ENCODE measurements around the gene UQCR11.
"Not testable (repeated sequence)": the region's sequence is repeated elsewhere in the genome, so short reads cannot be mapped to it uniquely, and the experiment has no call there.

The UQCR11 gene

GRCh38 chr19:1605236-1606137 lies at the start of gene UQCR11:
TSS of gene UQCR11 (minus strand) at chr19:1605462. CDS start at chr19:1605409, 53 bp downstream.
- DNase-seq = peak; percentile 97

- no peak for DNase-seq
These were observed 49.0 kb upstream of the UQCR11 start for GRCh38 chr19:1654178-1654792.

DNA sequence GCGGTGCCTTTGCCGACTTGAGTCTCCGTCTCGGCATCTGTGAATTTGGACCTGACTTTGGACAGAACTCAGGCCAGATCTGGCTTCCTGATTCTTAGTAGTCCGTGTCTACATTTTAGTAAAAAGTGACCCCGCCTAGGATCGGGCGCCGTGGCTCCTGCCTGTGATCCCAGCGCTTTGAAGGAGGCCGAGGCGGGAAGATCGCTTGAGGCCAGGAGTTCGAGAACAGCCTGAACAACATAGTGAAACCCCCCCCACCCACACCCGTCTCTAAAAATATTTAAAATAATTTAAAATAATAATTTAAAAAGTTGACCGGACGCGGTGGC lies 48.0 kb upstream of the UQCR11 start:
- DNase-seq = no peak

DNA sequence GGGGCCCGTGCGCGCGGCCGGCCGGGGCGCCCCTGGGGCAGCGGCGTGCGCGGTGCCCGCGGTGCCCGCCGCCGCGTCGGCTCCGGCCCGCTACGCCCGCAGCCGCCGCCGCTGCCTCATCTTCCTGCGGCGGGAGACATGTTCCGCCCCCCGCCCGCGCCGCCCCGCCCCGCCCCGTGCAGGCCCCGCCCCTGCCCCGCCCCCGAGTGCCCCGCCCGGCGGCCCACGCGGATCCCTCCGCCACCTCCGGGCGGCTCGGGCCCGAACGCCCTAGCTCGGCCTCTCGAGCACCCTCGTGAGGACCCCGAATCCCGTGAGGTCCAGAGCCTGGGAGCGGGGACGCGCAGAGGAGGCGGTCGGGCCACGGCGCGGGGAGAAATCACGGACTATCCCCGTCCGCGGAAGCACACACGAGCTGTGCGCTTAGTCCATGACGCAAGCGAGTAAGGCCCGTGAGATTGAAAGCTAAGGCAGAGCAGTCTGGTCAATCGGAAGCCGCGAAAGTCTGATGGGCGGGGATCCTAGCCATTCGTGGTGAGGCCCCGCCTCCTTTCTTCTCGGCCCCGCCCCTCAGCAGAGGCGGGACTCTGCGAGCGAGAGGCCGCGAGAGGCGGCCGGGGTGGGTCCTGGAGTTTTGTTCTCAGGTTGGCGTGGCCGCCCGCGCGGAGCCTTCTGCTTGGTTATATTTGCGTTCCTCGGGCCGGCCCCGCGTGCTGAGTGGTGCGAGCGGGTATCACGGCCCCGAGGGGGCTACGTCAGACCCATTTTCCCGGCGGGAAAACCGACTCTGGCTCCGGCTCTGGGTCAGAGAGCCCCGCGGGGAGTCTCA lies 47.4 kb upstream of the UQCR11 start, which contains the start of gene TCF3:
TSS of gene TCF3 (minus strand) at position 145 of the 829 bp plus-strand sequence. CDS start 2,367 bp downstream, outside the sequence.
- DNase-seq = peak; percentile 99

DNA sequence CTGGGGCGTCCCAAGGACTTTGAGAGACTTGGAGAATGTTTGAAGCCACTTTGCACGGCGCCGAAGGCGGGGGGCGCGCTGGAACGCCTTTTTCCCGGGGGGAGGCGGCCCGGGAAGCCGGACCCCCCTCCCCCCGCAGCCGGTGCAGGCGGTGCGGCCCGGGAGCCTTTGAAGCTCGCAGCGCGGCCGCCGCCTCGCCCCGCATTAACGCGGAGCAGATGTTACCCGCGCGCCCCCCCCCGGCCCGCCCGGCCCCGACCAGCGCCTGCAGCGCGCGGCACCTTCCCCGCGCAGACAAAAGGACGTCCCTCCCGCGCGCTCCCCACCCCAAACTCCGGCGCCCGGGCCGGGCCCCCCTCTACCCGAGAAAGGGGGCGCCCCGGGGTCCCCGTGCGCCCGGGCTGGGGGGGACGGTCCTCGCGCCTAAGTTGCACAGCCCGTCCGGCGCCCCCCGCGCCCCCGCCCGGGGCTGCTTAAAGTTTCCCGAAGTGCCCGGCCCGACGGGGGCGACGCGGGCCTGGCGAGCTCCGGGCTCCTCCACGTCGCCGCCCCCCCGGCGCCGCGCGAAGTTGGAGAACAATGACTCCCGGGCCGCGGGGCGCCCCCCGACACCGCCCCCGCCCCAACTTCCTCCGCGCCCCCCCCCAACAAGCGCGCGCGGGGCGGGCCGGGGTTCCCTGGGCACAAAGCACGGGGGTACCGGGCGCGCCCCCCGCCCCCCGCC lies 46.5 kb upstream of the UQCR11 start:
- peak; percentile 59 for DNase-seq

GRCh38 chr19:1650650-1651567 lies 45.6 kb upstream of the UQCR11 start:
- DNase-seq = peak; percentile 63

GRCh38 chr19:1649706-1650649 lies 44.7 kb upstream of the UQCR11 start:
- no peak for DNase-seq

DNA sequence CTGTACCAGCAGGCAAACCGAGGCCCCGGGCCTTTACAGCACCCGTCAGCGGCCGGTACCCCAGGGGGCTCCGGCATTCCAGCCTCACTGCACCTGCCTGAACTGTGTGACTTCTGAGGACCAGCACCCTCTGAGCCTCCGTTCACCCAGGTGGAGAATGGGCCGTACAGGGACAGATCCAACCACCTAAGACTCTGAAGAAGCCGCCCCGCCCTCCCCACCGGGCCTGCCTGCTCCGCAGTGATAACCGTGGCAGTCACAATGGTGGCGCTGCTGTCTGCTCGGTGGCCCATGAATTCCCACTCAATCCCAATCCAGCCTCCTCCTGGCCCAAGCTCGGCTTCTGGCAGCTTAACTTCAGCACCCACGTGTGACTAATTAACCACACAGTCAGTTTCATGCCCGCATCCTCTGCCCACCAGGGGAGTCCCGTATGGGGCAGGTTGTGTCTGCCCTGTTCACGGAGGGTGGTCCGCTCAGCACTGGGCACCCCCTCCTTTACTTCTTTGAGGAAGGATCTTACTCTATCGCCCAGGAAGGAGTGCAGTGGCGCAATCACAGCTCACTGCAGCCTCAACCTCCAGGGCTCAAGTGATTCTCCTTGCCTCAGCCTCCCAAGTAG lies 43.8 kb upstream of the UQCR11 start:
- no peak for DNase-seq

GRCh38 chr19:1648459-1648849 lies 43.2 kb upstream of the UQCR11 start:
- no peak for DNase-seq

DNA sequence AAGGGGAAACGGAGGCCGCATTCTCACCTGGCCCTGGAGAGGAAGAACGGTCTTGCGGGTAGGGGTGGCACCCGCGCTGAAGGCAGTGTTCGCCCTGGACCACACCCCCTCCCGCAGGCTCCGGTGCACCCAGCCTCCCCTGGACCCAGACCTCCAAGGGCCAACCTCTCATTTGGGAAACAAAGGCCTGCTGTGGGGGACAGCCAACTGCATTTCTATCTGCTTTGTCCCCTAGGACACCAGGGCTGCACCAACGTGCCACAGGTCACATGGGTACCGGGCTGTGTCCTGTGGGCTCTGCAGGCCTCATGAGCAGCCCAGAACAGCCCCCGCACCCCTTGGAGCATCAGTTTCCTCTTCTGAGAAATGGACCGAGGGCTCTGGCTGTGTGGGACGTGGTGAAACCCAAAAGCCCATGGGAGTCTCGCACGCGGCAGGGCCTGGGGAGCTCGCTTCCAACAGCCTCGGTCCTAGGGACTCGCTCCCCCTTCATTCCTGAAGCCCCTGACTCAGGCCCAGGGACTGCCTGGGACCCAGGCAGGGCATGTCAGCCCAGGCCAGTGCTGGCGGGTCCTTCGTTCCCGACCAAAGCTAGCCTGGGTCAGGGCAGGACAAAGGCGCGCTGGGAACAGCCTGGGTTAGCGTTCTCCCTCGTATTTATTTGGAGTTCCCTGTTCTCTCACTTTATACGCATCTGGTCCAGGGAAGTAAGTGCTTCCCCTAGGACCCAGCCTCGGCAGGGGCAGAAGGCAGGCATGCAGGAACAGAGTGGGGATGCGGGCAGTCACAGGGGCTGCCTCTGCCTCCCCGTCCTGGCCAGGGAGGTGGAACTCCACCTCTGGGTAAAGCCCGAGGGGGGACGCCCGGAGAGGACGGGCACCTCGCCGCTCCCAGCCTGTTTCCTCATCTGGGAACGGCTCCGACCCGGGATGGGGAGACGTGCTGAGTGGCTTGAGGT lies 42.5 kb upstream of the UQCR11 start:
- no peak for DNase-seq

DNA sequence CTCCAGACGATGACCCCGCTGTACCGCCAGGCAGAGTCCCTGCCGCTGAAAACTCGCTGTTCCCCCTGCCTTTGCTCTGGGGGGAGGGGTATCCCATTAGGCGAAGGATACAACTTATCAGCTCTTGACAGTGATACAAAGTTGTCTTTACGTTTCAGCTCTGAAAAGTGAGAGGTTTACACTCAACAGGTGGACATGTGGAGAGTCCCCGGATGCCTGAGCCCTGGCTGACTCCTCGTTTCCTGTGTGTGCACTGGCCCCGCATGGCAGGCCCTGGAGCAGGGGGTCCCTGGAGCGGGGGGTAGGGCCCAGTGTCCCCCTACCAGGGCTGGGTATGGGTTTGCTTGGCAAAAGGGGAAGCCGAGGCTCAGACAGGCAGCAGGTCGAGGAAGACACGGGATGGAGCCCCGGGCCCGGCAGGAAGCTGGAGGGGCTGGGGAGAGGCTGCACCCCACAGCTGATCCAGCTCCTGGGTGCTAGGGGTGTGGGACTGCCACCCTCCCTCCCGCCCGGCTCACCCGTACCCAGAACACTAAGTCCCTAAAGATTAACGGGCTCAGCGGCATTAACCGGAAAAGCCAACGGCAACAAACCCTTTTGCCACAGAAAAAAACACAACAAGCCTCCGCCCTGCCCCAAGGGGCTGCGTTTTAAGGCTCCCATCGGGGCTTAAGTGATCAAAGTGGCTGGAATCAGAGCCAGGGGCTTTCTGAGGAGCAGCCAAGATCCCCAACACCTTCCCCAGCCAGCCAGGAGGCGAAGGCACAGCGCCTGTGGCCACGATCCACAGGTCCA lies 41.6 kb upstream of the UQCR11 start:
- DNase-seq = no peak

- DNase-seq = no peak
These were observed 40.9 kb upstream of the UQCR11 start for GRCh38 chr19:1646149-1646548.

- no peak for DNase-seq
These were observed 40.0 kb upstream of the UQCR11 start for GRCh38 chr19:1645299-1645698.

- DNase-seq = no peak
These were observed 38.8 kb upstream of the UQCR11 start for GRCh38 chr19:1644070-1644469.

DNA sequence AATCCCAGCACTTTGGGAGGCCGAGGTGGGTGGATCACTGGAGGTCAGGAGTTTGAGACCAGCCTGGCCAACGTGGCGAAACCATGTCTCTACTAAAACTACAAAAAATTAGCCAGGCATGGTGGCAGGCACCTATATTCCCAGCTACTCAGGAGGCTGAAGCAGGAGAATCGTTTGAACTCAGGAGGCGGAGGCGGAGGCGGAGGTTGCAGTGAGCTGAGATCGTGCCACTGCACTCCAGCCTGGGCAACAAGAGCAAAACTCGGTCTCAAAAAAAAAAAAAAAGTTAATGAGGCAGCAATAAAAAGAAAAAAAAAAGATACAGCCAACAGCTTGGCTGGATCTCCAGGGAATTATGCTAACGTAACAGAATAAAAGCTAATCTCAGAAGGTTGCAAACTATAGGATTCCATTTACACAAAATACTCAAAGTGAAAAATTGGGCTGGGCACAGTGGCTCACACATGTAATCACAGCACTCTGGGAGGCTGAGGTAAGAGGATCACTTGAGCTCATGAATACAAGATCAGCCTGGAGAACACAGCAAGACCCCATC lies 35.7 kb upstream of the UQCR11 start:
- not testable (repeated sequence) for DNase-seq

DNA sequence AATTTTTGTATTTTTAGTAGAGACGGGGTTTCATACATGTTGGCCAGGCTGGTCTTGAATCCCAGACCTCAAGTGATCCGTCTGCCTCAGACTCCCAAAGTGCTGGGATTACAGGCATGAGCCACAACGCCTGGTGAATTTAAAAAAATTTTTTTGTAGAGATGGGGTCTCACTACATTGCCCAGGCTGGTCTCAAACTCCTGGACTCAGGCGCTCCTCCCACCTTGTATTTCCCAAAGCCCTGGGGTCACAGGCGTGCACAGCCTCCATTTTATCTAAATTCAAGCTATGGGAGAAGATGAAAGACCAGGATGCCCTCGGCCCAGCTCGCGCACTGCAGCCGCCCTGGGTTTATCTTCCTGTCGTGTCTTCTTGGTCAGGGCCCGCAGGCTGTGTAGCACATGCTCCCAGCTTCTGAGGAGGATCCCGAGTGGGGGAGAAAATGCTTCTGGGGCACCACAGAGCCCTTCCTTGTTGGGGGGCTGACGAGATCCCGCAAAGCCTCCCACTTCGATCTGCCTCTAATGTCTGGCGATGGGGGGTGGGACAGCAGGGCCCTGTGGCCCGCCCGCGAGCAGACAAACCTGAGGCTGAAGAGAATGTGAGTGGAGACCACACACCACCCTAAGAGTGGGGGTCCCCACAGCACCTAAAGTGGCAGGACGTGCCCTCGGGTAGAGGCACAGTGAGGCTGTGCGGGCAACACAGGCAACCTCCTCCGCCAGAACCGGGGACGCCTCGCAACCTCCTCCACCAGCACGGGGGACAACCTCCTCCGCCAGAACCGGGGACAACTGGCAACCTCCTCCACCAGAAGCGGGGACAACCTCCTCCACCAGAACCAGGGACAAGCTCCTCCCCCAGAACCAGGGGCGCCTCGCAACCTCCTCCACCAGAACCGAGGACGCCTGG lies 31.3 kb upstream of the UQCR11 start:
- no peak for DNase-seq

GRCh38 chr19:1634938-1635243 lies 29.6 kb upstream of the UQCR11 start:
- no peak for DNase-seq

Measured in RPMI8226 (cell line).